Measurements from ENCODE around the gene PPL. TPM values are rescaled to one million over a fixed set of nuclear protein-coding genes. Genes with fewer than 3 reads are reported as not detected.

PPL gene
- total RNA-seq, 1 donor from 2014 or later = 142 TPM

DNA sequence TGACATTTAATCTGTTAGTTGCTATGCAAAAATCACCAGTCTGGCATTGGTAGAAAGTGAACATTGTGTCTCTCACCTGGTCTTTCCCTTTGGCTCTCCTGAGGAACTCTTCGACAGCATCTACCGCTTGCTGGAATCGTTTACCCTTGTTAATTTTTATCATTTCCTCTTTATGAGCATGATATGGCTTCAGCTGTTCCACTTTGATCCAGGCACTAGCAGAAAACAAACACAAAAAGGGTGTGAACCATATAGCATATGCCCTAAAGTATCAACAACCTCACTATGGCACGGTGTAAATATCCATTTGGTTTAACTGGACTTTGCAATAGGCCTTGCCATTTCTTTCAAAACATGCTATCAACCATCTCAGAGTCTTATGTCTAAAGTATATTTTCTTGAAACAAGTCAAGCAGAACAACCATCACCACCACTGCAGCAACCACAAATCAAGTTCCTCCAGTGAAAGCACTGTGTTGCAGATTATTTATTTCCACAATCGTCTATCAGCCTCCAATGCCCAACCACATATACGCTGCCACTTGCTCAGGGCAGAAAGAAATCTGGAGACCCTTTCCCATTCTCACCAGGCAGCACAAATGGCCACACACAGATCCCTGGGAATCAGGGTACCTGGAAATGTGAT is 104.1 kb downstream of the PPL start:
- no peaks in the 10 kb centered on the region for H3K9me3 Mint-ChIP-seq
- no peak overlapping the region for H3K4me3 Mint-ChIP-seq
- H3K27me3 Mint-ChIP-seq = no peaks in the 10 kb centered on the region

More for the DNA sequence above, 104.1 kb downstream of the PPL start:
- no peak for TF ChIP-seq CTCF (conservative IDR thresholded peaks at IDR 0.05)
- H3K4me1 Mint-ChIP-seq (ENCODE audit: unreplicated experiment) = no peaks in the 10 kb centered on the region
- no peak overlapping the region for H3K27ac Mint-ChIP-seq
- peaks cover 25% of the 10 kb centered on the region for H3K36me3 Mint-ChIP-seq
- DNase-seq (ENCODE audit: extremely low spot score, unreplicated experiment) = no peak

Other genes starting within 250 kb of the PPL start
- 36.7 and 37.7 TPM in 2 replicates for gene NUDT16L1, start 243.6 kb downstream of the PPL start, total RNA-seq (ENCODE audit: low replicate concordance)
- 21.6 and 36.7 TPM in 2 replicates for gene ANKS3, start 202.9 kb downstream of the PPL start, total RNA-seq (ENCODE audit: low replicate concordance)
- 0.74 and 2.6 TPM in 2 replicates for gene DNAAF8, start 202.6 kb downstream of the PPL start, total RNA-seq (ENCODE audit: low replicate concordance)
- 19.0 and 21.0 TPM in 2 replicates for gene ZNF500, start 170.0 kb downstream of the PPL start, total RNA-seq (ENCODE audit: low replicate concordance)
- not detected in 2 replicates for gene SEPTIN12, start 148.8 kb downstream of the PPL start, total RNA-seq (ENCODE audit: low replicate concordance)
- gene SMIM22, start 141.8 kb downstream of the PPL start, total RNA-seq (ENCODE audit: low replicate concordance) = 5.0 and 7.8 TPM in 2 replicates
- gene ROGDI, start 134.5 kb downstream of the PPL start, total RNA-seq (ENCODE audit: low replicate concordance) = 37.6 and 39.3 TPM in 2 replicates
- gene GLYR1, start 89.9 kb downstream of the PPL start, total RNA-seq (ENCODE audit: low replicate concordance) = 120 and 126 TPM in 2 replicates
- gene UBN1, start 89.7 kb downstream of the PPL start, total RNA-seq (ENCODE audit: low replicate concordance) = 39.4 and 41.4 TPM in 2 replicates
- gene SEC14L5, start 21.2 kb upstream of the PPL start, total RNA-seq (ENCODE audit: low replicate concordance) = 0.71 and 0.92 TPM in 2 replicates
- gene NAGPA, start 96.8 kb upstream of the PPL start, total RNA-seq (ENCODE audit: low replicate concordance) = 16.8 and 18.0 TPM in 2 replicates
- 0.75 and 2.1 TPM in 2 replicates for gene C16orf89, start 128.8 kb upstream of the PPL start, total RNA-seq (ENCODE audit: low replicate concordance)
- gene ALG1, start 134.7 kb upstream of the PPL start, total RNA-seq (ENCODE audit: low replicate concordance) = 30.4 and 31.0 TPM in 2 replicates
- 10.1 and 16.5 TPM in 2 replicates for gene EEF2KMT, start 160.6 kb upstream of the PPL start, total RNA-seq (ENCODE audit: low replicate concordance)